Activated T-helper 1 cell treated with anti-CD3 and anti-CD28 coated beads, Interleukin-12 subunit alpha, Interleukin-12 subunit beta, Interleukin-2, Interleukin-4 antibody, amounts not matched to agents 30 ng/mL and 10 ng/mL and 1 ng/mL, durations not matched to agents 14 hours and 24 hours and 36 hours (primary cell): ENCODE measurements around the gene OXER1. TPM values are rescaled to one million over a fixed set of nuclear protein-coding genes. Genes with fewer than 3 reads are reported as not detected.

Experiments
- DNase-seq: peaks from one replicate; pipeline ENCODE4 v3.0.0; 2021; ENCODE audit warnings: low spot score
- H3K27ac Mint-ChIP-seq: one replicate; pipeline ENCODE4 v1.8.0; 2021; ENCODE audit warnings: mild to moderate bottlenecking, mixed read lengths
- H3K27me3 Mint-ChIP-seq: one replicate; pipeline ENCODE4 v1.8.0; 2022; ENCODE audit warnings: mild to moderate bottlenecking, moderate library complexity, mixed read lengths; ENCODE audit not compliant: insufficient read depth
- H3K36me3 Mint-ChIP-seq: one replicate; pipeline ENCODE4 v1.8.0; 2021; ENCODE audit warnings: low read depth, mixed read lengths
- H3K4me1 Mint-ChIP-seq: one replicate; pipeline ENCODE4 v1.8.0; 2021; ENCODE audit warnings: low read depth, mixed read lengths
- H3K4me3 Mint-ChIP-seq: one replicate; pipeline ENCODE4 v1.8.0; 2021; ENCODE audit warnings: mild to moderate bottlenecking, moderate library complexity, mixed read lengths
- H3K9me3 Mint-ChIP-seq: one replicate; pipeline ENCODE4 v1.8.0; 2021; ENCODE audit warnings: mixed read lengths
- intact Hi-C: fragments of 100-400 bp; cut with micrococcal nuclease; formaldehyde crosslinking; loops from one replicate; pipeline ENCODE4 v1.15.1; 2024
- total RNA-seq: library from RNA; stranded (reverse); gene quantifications from 2 replicates; pipeline ENCODE4 v1.2.3, GENCODE V29; 2022

Gene OXER1
- total RNA-seq, 1 donor from 2014 or later, result 0.21 TPM

GRCh38 chr2:42775810-42776209, 11.9 kb upstream of the OXER1 start:
- Mint-ChIP-seq H3K9me3 (peaks cover 6% of the 10 kb centered on the region), H3K4me1 (peaks cover 9% of the 10 kb centered on the region), H3K27me3 (no peaks in the 10 kb centered on the region), H3K36me3 (no peaks in the 10 kb centered on the region), H3K4me3 (no peak overlapping the region), H3K27ac (no peak overlapping the region)
- intact Hi-C loops, result no loop called here
- DNase-seq, result no peak

DNA sequence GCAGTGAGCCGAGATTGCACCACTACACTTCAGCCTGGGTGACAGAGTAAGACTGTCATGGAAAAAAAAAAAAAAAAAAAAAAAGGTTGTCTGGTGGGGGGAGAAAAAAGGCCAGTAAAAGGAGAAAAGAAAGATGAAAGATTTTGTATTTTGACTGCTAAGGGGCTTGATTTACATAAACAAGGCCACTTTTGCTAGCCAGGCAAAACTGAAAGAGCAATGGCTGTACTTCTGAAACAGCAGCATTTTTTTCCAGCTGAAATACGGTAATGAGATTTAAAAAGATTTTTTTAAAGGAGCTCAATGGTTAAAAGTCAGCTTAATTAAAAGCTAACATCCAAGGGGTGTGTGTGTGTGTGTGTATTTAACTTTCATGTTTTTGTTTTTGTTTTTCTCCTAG, 11.3 kb upstream of the OXER1 start:
- H3K36me3 Mint-ChIP-seq, result no peaks in the 10 kb centered on the region
- no peak overlapping the region for H3K4me3 Mint-ChIP-seq
- intact Hi-C loops, result no loop called here
- H3K9me3 Mint-ChIP-seq, result peaks cover 6% of the 10 kb centered on the region
- no peak overlapping the region for H3K27ac Mint-ChIP-seq
- DNase-seq, result no peak
- H3K4me1 Mint-ChIP-seq, result peaks cover 9% of the 10 kb centered on the region
- H3K27me3 Mint-ChIP-seq, result peaks cover 2% of the 10 kb centered on the region

DNA sequence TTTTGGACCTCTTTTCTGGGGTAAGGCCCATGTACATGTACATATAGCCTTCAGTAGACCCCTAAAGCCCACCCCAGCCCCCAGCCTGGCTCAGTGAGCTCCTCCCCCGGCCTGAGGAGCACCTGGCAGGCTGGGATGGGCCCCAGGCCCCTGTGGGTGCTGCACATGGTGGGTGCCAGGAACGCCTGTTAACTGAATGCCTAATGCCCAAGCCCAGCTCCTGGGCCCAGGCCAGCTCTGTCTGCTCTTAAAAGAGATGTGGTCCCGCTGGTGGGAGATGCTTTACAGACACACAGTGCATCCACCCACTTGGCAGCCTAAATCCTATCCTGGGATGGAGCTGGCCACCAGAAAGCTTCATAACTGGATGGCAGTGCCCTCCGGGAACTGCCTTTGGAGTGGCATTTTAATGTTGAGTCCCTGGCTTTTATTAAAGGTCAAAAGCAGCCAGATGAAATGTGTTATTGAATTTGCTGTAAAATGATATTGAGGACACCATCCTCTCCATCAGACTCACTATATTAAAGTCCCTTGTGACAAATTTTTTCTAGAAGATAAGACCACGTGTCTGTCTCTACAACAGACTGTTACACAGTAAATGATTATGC, 7.7 kb upstream of the OXER1 start:
- DNase-seq, result no peak
- Mint-ChIP-seq H3K9me3 (no peaks in the 10 kb centered on the region), H3K4me1 (peaks cover 9% of the 10 kb centered on the region)

GRCh38 chr2:42770288-42771131, 6.6 kb upstream of the OXER1 start:
- peaks cover 3% of the 10 kb centered on the region for H3K4me1 Mint-ChIP-seq
- DNase-seq, result no peak
- H3K36me3 Mint-ChIP-seq, result no peaks in the 10 kb centered on the region
- no peak overlapping the region for H3K27ac Mint-ChIP-seq
- H3K9me3 Mint-ChIP-seq, result no peaks in the 10 kb centered on the region
- no peak overlapping the region for H3K4me3 Mint-ChIP-seq
- H3K27me3 Mint-ChIP-seq, result peaks cover 2% of the 10 kb centered on the region
- intact Hi-C loops, result no loop called here

More for the DNA sequence above, 7.7 kb upstream of the OXER1 start:
- Mint-ChIP-seq H3K4me3 (no peak overlapping the region), H3K27ac (no peak overlapping the region), H3K36me3 (no peaks in the 10 kb centered on the region), H3K27me3 (peaks cover 2% of the 10 kb centered on the region)
- intact Hi-C loops, result no loop called here

GRCh38 chr2:42769583-42770287, 5.8 kb upstream of the OXER1 start:
- peaks cover 2% of the 10 kb centered on the region for H3K27me3 Mint-ChIP-seq
- no peak for DNase-seq

DNA sequence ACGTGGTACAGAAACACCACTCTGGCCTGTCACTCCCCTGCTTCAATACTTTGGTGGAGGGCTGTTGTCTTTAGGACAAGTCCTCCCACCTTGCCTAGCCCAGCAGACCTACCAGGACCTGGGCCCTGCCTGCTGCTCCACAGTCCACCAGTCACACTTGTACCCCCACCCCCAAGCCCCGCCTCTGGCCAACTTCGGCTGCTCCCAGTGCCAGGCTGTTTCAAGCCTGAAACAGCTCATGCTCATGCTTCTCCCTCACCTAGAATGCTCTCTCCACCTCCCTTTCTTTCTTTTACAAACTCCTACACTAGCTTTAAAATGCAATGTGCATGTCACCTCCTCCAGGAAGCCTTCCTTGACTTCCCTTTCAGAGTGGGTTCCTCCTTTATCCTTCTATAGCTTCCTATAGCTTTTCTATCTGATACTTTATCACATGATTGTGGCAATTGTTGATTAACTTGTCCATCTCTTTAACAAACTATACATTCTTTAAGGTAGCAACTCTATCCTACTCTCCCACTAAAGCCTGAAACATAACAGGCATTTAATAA, 4.8 kb upstream of the OXER1 start:
- no peak overlapping the region for H3K4me3 Mint-ChIP-seq
- intact Hi-C loops, result no loop called here
- H3K36me3 Mint-ChIP-seq, result no peaks in the 10 kb centered on the region
- DNase-seq, result no peak
- no peaks in the 10 kb centered on the region for H3K9me3 Mint-ChIP-seq
- peaks cover 2% of the 10 kb centered on the region for H3K27me3 Mint-ChIP-seq
- H3K4me1 Mint-ChIP-seq, result no peaks in the 10 kb centered on the region
- no peak overlapping the region for H3K27ac Mint-ChIP-seq

More at GRCh38 chr2:42769583-42770287, 5.8 kb upstream of the OXER1 start:
- Mint-ChIP-seq H3K9me3 (no peaks in the 10 kb centered on the region), H3K4me3 (no peak overlapping the region), H3K4me1 (no peaks in the 10 kb centered on the region), H3K36me3 (no peaks in the 10 kb centered on the region), H3K27ac (no peak overlapping the region)
- intact Hi-C loops, result no loop called here

DNA sequence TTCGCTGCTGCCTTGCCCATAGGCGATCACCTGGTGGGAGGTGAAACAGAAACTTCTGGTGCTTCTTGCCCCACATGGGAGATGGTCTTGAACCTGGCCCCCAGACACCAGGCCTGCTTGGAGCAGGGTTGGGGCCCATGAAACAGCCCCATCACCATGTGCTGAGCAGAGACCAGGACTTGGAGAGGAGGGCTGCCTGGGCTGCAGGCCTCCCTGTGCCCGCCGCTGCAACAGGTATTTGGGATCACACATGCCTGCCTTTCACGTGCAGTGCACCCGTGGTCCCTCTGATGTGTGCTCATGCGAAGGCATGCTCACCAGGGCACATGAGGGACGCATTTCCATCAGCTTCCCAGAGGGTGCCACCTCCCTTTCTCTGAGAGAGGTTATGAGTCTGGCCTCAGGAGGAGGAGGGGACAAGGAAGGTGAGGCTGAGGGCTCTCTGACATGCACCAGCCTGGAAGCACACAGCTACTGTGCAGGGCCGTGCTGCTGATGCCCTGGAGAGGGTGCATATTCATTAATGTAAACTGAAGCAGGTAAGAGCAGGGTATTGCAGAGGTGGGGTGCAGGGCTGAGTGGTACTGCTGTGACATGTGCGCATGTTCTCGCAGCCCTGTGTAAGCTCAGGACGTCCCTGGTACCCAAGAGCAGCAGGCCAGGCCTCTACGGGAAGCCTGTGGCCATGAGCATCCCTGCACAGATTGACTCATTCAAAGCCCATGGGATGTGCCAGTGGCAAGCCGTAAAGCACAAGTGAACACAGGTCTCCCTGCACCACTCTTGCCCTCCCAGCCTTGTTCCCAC, 4.2 kb upstream of the OXER1 start:
- intact Hi-C loops, result no loop called here
- DNase-seq, result no peak
- Mint-ChIP-seq H3K27ac (no peak overlapping the region), H3K4me3 (no peak overlapping the region), H3K4me1 (no peaks in the 10 kb centered on the region), H3K36me3 (no peaks in the 10 kb centered on the region), H3K9me3 (no peaks in the 10 kb centered on the region), H3K27me3 (peaks cover 2% of the 10 kb centered on the region)

GRCh38 chr2:42767080-42767898, 3.4 kb upstream of the OXER1 start:
- Mint-ChIP-seq H3K4me3 (no peak overlapping the region), H3K36me3 (no peaks in the 10 kb centered on the region), H3K9me3 (no peaks in the 10 kb centered on the region), H3K27ac (no peak overlapping the region), H3K27me3 (peaks cover 2% of the 10 kb centered on the region), H3K4me1 (no peaks in the 10 kb centered on the region)
- intact Hi-C loops, result no loop called here
- no peak for DNase-seq

GRCh38 chr2:42765686-42766085, 1.8 kb upstream of the OXER1 start:
- Mint-ChIP-seq H3K9me3 (no peaks in the 10 kb centered on the region), H3K36me3 (no peaks in the 10 kb centered on the region), H3K27me3 (peaks cover 2% of the 10 kb centered on the region), H3K27ac (no peak overlapping the region), H3K4me1 (no peaks in the 10 kb centered on the region), H3K4me3 (no peak overlapping the region)
- intact Hi-C loops, result no loop called here
- no peak for DNase-seq

GRCh38 chr2:42764901-42765300, 966 bp upstream of the OXER1 start:
- H3K36me3 Mint-ChIP-seq, result no peaks in the 10 kb centered on the region
- intact Hi-C loops, result no loop called here
- no peak overlapping the region for H3K4me3 Mint-ChIP-seq
- peaks cover 2% of the 10 kb centered on the region for H3K27me3 Mint-ChIP-seq
- H3K4me1 Mint-ChIP-seq, result no peaks in the 10 kb centered on the region
- no peak overlapping the region for H3K27ac Mint-ChIP-seq
- DNase-seq, result no peak
- H3K9me3 Mint-ChIP-seq, result no peaks in the 10 kb centered on the region

GRCh38 chr2:42762823-42763804, 821 bp downstream of the OXER1 start:
- Mint-ChIP-seq H3K27me3 (peaks cover 2% of the 10 kb centered on the region), H3K9me3 (no peaks in the 10 kb centered on the region), H3K27ac (no peak overlapping the region), H3K4me3 (no peak overlapping the region), H3K4me1 (no peaks in the 10 kb centered on the region), H3K36me3 (no peaks in the 10 kb centered on the region)
- no peak for DNase-seq
- intact Hi-C loops, result no loop called here
